Suprapubic skin (tissue), 4 donors: Measurements from ENCODE around the gene PACRG. TPM values are rescaled to one million over a fixed set of nuclear protein-coding genes. Genes with fewer than 3 reads are reported as not detected.

Experiments
- DNase-seq, 2 donors: peaks; one replicate each; pipeline ENCODE4 v3.0.0-alpha.2; 2019; ENCODE audit warnings: low spot score in 2 of 2
- H3K27ac ChIP-seq: fragments of 200-600 bp; sonication (generic); one replicate; pipeline ENCODE4 v1.5.1; 2019
- H3K27me3 ChIP-seq: fragments of 200-600 bp; sonication (generic); one replicate; pipeline ENCODE4 v1.5.1; 2019
- H3K36me3 ChIP-seq: fragments of 200-600 bp; sonication (generic); one replicate; pipeline ENCODE4 v1.5.1; 2019
- H3K4me1 ChIP-seq: fragments of 200-600 bp; sonication (generic); one replicate; pipeline ENCODE4 v1.5.1; 2019
- H3K4me3 ChIP-seq: fragments of 200-600 bp; sonication (generic); one replicate; pipeline ENCODE4 v1.5.1; 2019; ENCODE audit warnings: mild to moderate bottlenecking
- H3K9me3 ChIP-seq: fragments of 200-600 bp; sonication (generic); one replicate; pipeline ENCODE4 v1.5.1; 2019
- CTCF ChIP-seq, 2 donors: fragments of 200-600 bp in 1 of 2; fragments of 450-650 bp in 1 of 2; sonication (generic) in 1 of 2; IDR thresholded peaks; one replicate each; pipeline ENCODE4 v1.5.1; 2016 to 2019; ENCODE audit warnings: antibody characterized with exemption in 2 of 2, mild to moderate bottlenecking in 1 of 2, moderate library complexity in 1 of 2
- EP300 ChIP-seq: sonication (generic); formaldehyde crosslinking; IDR thresholded peaks from one replicate; pipeline ENCODE4 v1.6.1; 2017; ENCODE audit warnings: antibody characterized with exemption
- POLR2A ChIP-seq, 2 donors: fragments of 450-650 bp; IDR thresholded peaks; one replicate each; pipeline ENCODE4 v1.6.1; 2017; ENCODE audit warnings: antibody characterized with exemption in 2 of 2, mild to moderate bottlenecking in 2 of 2, moderate library complexity in 2 of 2
- POLR2AphosphoS5 ChIP-seq, 3 donors: sonication (generic); formaldehyde crosslinking; IDR thresholded peaks; one replicate each; pipeline ENCODE4 v1.6.1; 2017; ENCODE audit warnings: antibody characterized with exemption in 3 of 3
- WGBS: methylation state at CpG from one replicate; pipeline ENCODE4 v1.1.5; 2018; 5-methylcytosine and 5-hydroxymethylcytosine counted together
- total RNA-seq, 4 donors: library from RNA; depleted of rRNA; stranded (reverse); fragments of >200 nt; gene quantifications; one replicate each; pipeline ENCODE4 v1.1.0, GENCODE V29; 2016

Gene PACRG
- total RNA-seq, 4 donors from 2014 or later = 1.1 to 2.3 (median 2.0) TPM

GRCh38 chr6:162688751-162689345, 38.9 kb upstream of the PACRG start:
- no peak overlapping the region for H3K27ac ChIP-seq
- no peaks in the 10 kb centered on the region for H3K27me3 ChIP-seq
- WGBS = 92% methylated on average over 3 of the region's 3 CpGs
- no peak for TF ChIP-seq POLR2A (IDR thresholded peaks at IDR 0.05)
- TF ChIP-seq CTCF (IDR thresholded peaks at IDR 0.05) = no peak
- no peak for TF ChIP-seq EP300
- TF ChIP-seq POLR2AphosphoS5 (IDR thresholded peaks at IDR 0.05) = no peak
- peaks cover 8% of the 10 kb centered on the region for H3K4me1 ChIP-seq
- no peak for DNase-seq
- H3K36me3 ChIP-seq = no peaks in the 10 kb centered on the region
- no peaks in the 10 kb centered on the region for H3K9me3 ChIP-seq
- H3K4me3 ChIP-seq = no peak overlapping the region

- H3K9me3 ChIP-seq = no peaks in the 10 kb centered on the region
- H3K36me3 ChIP-seq = no peaks in the 10 kb centered on the region
- DNase-seq = no peak
- no peak overlapping the region for H3K4me3 ChIP-seq
- H3K27me3 ChIP-seq = no peaks in the 10 kb centered on the region
- WGBS = 71% methylated on average over 5 of the region's 5 CpGs
- H3K27ac ChIP-seq = no peak overlapping the region
- H3K4me1 ChIP-seq = no peaks in the 10 kb centered on the region
- TF ChIP-seq EP300 (no peak), CTCF (IDR thresholded peaks at IDR 0.05) (no peak), POLR2A (IDR thresholded peaks at IDR 0.05) (no peak), POLR2AphosphoS5 (IDR thresholded peaks at IDR 0.05) (no peak)
Measured at GRCh38 chr6:162690158-162690557, 37.6 kb upstream of the PACRG start.

GRCh38 chr6:162697872-162698403, 29.8 kb upstream of the PACRG start:
- Histone ChIP-seq H3K27ac (no peak overlapping the region), H3K36me3 (no peaks in the 10 kb centered on the region), H3K4me3 (no peak overlapping the region), H3K9me3 (no peaks in the 10 kb centered on the region), H3K27me3 (no peaks in the 10 kb centered on the region), H3K4me1 (peaks cover 3% of the 10 kb centered on the region)
- no peak for TF ChIP-seq POLR2A (IDR thresholded peaks at IDR 0.05)
- TF ChIP-seq EP300 = no peak
- TF ChIP-seq POLR2AphosphoS5 (IDR thresholded peaks at IDR 0.05) = no peak
- TF ChIP-seq CTCF (IDR thresholded peaks at IDR 0.05) = no peak
- DNase-seq = no peak
- WGBS = 25% methylated on average over 1 of the region's 1 CpG

- DNase-seq = no peak
- Histone ChIP-seq H3K36me3 (no peaks in the 10 kb centered on the region), H3K27ac (no peak overlapping the region), H3K27me3 (no peaks in the 10 kb centered on the region), H3K4me3 (no peak overlapping the region), H3K4me1 (peaks cover 3% of the 10 kb centered on the region), H3K9me3 (no peaks in the 10 kb centered on the region)
- no peak for TF ChIP-seq POLR2AphosphoS5 (IDR thresholded peaks at IDR 0.05)
- TF ChIP-seq CTCF (IDR thresholded peaks at IDR 0.05) = no peak
- TF ChIP-seq EP300 = no peak
- TF ChIP-seq POLR2A (IDR thresholded peaks at IDR 0.05) = no peak
Measured at GRCh38 chr6:162698440-162698839, 29.3 kb upstream of the PACRG start.

GRCh38 chr6:162699961-162700360, 27.8 kb upstream of the PACRG start:
- no peaks in the 10 kb centered on the region for H3K9me3 ChIP-seq
- peaks cover 3% of the 10 kb centered on the region for H3K4me1 ChIP-seq
- no peak for DNase-seq
- no peaks in the 10 kb centered on the region for H3K27me3 ChIP-seq
- H3K36me3 ChIP-seq = no peaks in the 10 kb centered on the region
- H3K4me3 ChIP-seq = no peak overlapping the region
- WGBS = 58% methylated on average over 2 of the region's 2 CpGs
- no peak overlapping the region for H3K27ac ChIP-seq
- TF ChIP-seq CTCF (IDR thresholded peaks at IDR 0.05) (no peak), POLR2A (IDR thresholded peaks at IDR 0.05) (no peak), POLR2AphosphoS5 (IDR thresholded peaks at IDR 0.05) (no peak), EP300 (no peak)
